ENCODE measurements around the gene SEPTIN10. TPM values are rescaled to one million over a fixed set of nuclear protein-coding genes. Genes with fewer than 3 reads are reported as not detected.

Gene SEPTIN10
- total and polyA plus RNA-seq, 4 donors, result 30.2 to 117 (median 48.3) TPM

GRCh38 chr2:109532728-109533076 lies 81.1 kb downstream of the SEPTIN10 start:
- ATAC-seq (ENCODE audit: insufficient read depth, low FRiP score) (no peak), DNase-seq (no peak)
- Histone ChIP-seq H3K36me3 (ENCODE audit: control insufficient read depth in 4 of 4, insufficient read depth in 4 of 4, low read length in 4 of 4) (no peaks in the 10 kb centered on the region), H3K9ac (ENCODE audit: insufficient read depth in 1 of 2, low read length in 2 of 2) (no peak overlapping the region), H3K27me3 (ENCODE audit: control insufficient read depth in 3 of 3, insufficient read depth in 3 of 3, low read length in 2 of 3) (no peaks in the 10 kb centered on the region), H3K9me3 (ENCODE audit: control insufficient read depth in 4 of 4, insufficient read depth in 3 of 4, low read length in 3 of 4) (no peaks in the 10 kb centered on the region), H3K4me3 (no peak overlapping the region), H3K4me1 (ENCODE audit: control insufficient read depth in 5 of 5, insufficient read depth in 5 of 5, low read length in 5 of 5) (peaks cover 0 to 12% (median 0%) of the 10 kb centered on the region in 5 donors), H3K27ac (ENCODE audit: low read depth in 1 of 2, low read length in 1 of 2) (no peak overlapping the region)
- WGBS, 2 donors, result 93 to 96% methylated on average over 5 of the region's 5 CpGs
- no peak for TF ChIP-seq CTCF (IDR thresholded peaks at IDR 0.05; ENCODE audit: control extremely low read depth, extremely low read depth)

GRCh38 chr2:109531896-109532727 lies 81.7 kb downstream of the SEPTIN10 start:
- no peak overlapping the region for H3K27ac ChIP-seq (ENCODE audit: low read depth in 1 of 2, low read length in 1 of 2)
- peaks cover 0 to 12% (median 0%) of the 10 kb centered on the region in 5 donors for H3K4me1 ChIP-seq (ENCODE audit: control insufficient read depth in 5 of 5, insufficient read depth in 5 of 5, low read length in 5 of 5)
- no peaks in the 10 kb centered on the region for H3K27me3 ChIP-seq (ENCODE audit: control insufficient read depth in 3 of 3, insufficient read depth in 3 of 3, low read length in 2 of 3)
- H3K9me3 ChIP-seq (ENCODE audit: control insufficient read depth in 4 of 4, insufficient read depth in 3 of 4, low read length in 3 of 4), result no peaks in the 10 kb centered on the region
- H3K4me3 ChIP-seq, result no peak overlapping the region
- no peak overlapping the region for H3K9ac ChIP-seq (ENCODE audit: insufficient read depth in 1 of 2, low read length in 2 of 2)
- WGBS, 2 donors, result 88 to 92% methylated on average over 10 of the region's 10 CpGs
- TF ChIP-seq CTCF (IDR thresholded peaks at IDR 0.05; ENCODE audit: control extremely low read depth, extremely low read depth), result no peak
- ATAC-seq (ENCODE audit: insufficient read depth, low FRiP score) (no peak), DNase-seq (no peak)
- no peaks in the 10 kb centered on the region for H3K36me3 ChIP-seq (ENCODE audit: control insufficient read depth in 4 of 4, insufficient read depth in 4 of 4, low read length in 4 of 4)

- no peak for ATAC-seq (ENCODE audit: insufficient read depth, low FRiP score)
- no peak overlapping the region for H3K4me3 ChIP-seq
- H3K36me3 ChIP-seq (ENCODE audit: control insufficient read depth in 4 of 4, insufficient read depth in 4 of 4, low read length in 4 of 4), result no peaks in the 10 kb centered on the region
- no peaks in the 10 kb centered on the region for H3K27me3 ChIP-seq (ENCODE audit: control insufficient read depth in 3 of 3, insufficient read depth in 3 of 3, low read length in 2 of 3)
- no peak overlapping the region for H3K9ac ChIP-seq (ENCODE audit: insufficient read depth in 1 of 2, low read length in 2 of 2)
- 78 to 83% methylated on average over 5 of the region's 5 CpGs for WGBS, 2 donors
- H3K27ac ChIP-seq (ENCODE audit: low read depth in 1 of 2, low read length in 1 of 2), result no peak overlapping the region
- no peak for TF ChIP-seq CTCF (IDR thresholded peaks at IDR 0.05; ENCODE audit: control extremely low read depth, extremely low read depth)
- peaks cover 0 to 12% (median 0%) of the 10 kb centered on the region in 5 donors for H3K4me1 ChIP-seq (ENCODE audit: control insufficient read depth in 5 of 5, insufficient read depth in 5 of 5, low read length in 5 of 5)
- no peaks in the 10 kb centered on the region for H3K9me3 ChIP-seq (ENCODE audit: control insufficient read depth in 4 of 4, insufficient read depth in 3 of 4, low read length in 3 of 4)
- no peak for DNase-seq
Observed at GRCh38 chr2:109531221-109531620, 82.5 kb downstream of the SEPTIN10 start.

All from lung (tissue), 12 donors.